Measurements from ENCODE around the gene OR52N5. TPM values are rescaled to one million over a fixed set of nuclear protein-coding genes. Genes with fewer than 3 reads are reported as not detected.

OR52N5 gene
- polyA plus RNA-seq, 1 experiment, result not detected

- CTCF ChIA-PET, result interaction anchor here (0.5 to 2.3 kb wide), 5 partner anchors 13 to 333 kb away, joined by 3 to 11 read pairs (median 4); no protein-coding TSS in a partner anchor
- no peak for DNase-seq (ENCODE audit: low read depth)
- no peak for TF ChIP-seq CTCF (IDR thresholded peaks at IDR 0.05; ENCODE audit: insufficient read depth, low read depth, low read length)
- POLR2A ChIA-PET, result no interaction called here
- Histone ChIP-seq H3K4me3 (ENCODE audit: low read depth, low read length) (peak overlapping the region; percentile 39), H3K36me3 (ENCODE audit: control insufficient read depth, insufficient read depth, low read length) (no peaks in the 10 kb centered on the region), H3K27me3 (ENCODE audit: control insufficient read depth, insufficient read depth, low read length) (peaks cover 4% of the 10 kb centered on the region; the same call in 1 of the 2 replicates)
Measured at GRCh38 chr11:5809122-5809519, 26.0 kb upstream of the OR52N5 start.

GRCh38 chr11:5808500-5809121, 25.5 kb upstream of the OR52N5 start, which contains the start of gene OR52N2:
TSS of gene OR52N2 (plus strand) at chr11:5808924. CDS start at chr11:5820336, 11,412 bp downstream.
- POLR2A ChIA-PET, result no interaction called here
- peak within 1 kb of the TSS; percentile 39 for H3K4me3 ChIP-seq (ENCODE audit: low read depth, low read length)
- TF ChIP-seq CTCF (IDR thresholded peaks at IDR 0.05; ENCODE audit: insufficient read depth, low read depth, low read length), result peak; percentile 84
- peaks cover 4% of the 10 kb centered on the region; the same call in 1 of the 2 replicates for H3K27me3 ChIP-seq (ENCODE audit: control insufficient read depth, insufficient read depth, low read length)
- no peak for DNase-seq (ENCODE audit: low read depth)
- H3K36me3 ChIP-seq (ENCODE audit: control insufficient read depth, insufficient read depth, low read length), result no peaks in the 10 kb centered on the region
- CTCF ChIA-PET, result interaction anchor here (1.1 to 2.3 kb wide), 3 partner anchors 14 to 332 kb away, joined by 3 to 11 read pairs (median 7); no protein-coding TSS in a partner anchor

GRCh38 chr11:5807580-5807979, 24.4 kb upstream of the OR52N5 start:
- no peak for TF ChIP-seq CTCF (IDR thresholded peaks at IDR 0.05; ENCODE audit: insufficient read depth, low read depth, low read length)
- DNase-seq (ENCODE audit: low read depth), result no peak
- CTCF ChIA-PET, result interaction anchor here (0.6 to 1.5 kb wide), 2 partner anchors 11 to 331 kb away, joined by 4 to 14 read pairs; no protein-coding TSS in a partner anchor
- Histone ChIP-seq H3K27me3 (ENCODE audit: control insufficient read depth, insufficient read depth, low read length) (peaks cover 4% of the 10 kb centered on the region; the same call in 1 of the 2 replicates), H3K4me3 (ENCODE audit: low read depth, low read length) (no peak overlapping the region), H3K36me3 (ENCODE audit: control insufficient read depth, insufficient read depth, low read length) (no peaks in the 10 kb centered on the region)
- POLR2A ChIA-PET, result no interaction called here

- DNase-seq (ENCODE audit: low read depth), result no peak
- TF ChIP-seq CTCF (IDR thresholded peaks at IDR 0.05; ENCODE audit: insufficient read depth, low read depth, low read length), result no peak
- Histone ChIP-seq H3K36me3 (ENCODE audit: control insufficient read depth, insufficient read depth, low read length) (no peaks in the 10 kb centered on the region), H3K4me3 (ENCODE audit: low read depth, low read length) (no peak overlapping the region), H3K27me3 (ENCODE audit: control insufficient read depth, insufficient read depth, low read length) (peaks cover 4% of the 10 kb centered on the region; the same call in 1 of the 2 replicates)
- POLR2A ChIA-PET, result no interaction called here
- CTCF ChIA-PET, result interaction anchor here (2.5 kb wide), 1 partner anchor 328 kb away, joined by 11 read pairs; no protein-coding TSS in a partner anchor
Measured at GRCh38 chr11:5803982-5804381, 20.8 kb upstream of the OR52N5 start.

GRCh38 chr11:5796541-5796940, 13.4 kb upstream of the OR52N5 start:
- no peaks in the 10 kb centered on the region for H3K27me3 ChIP-seq (ENCODE audit: control insufficient read depth, insufficient read depth, low read length)
- CTCF ChIA-PET, result interaction anchor here (0.6 to 1.1 kb wide), 2 partner anchors 11 to 13 kb away, joined by 4 read pairs; no protein-coding TSS in a partner anchor
- POLR2A ChIA-PET, result interaction anchor here (1.0 kb wide), 1 partner anchor 200 kb away, joined by 7 read pairs; no protein-coding TSS in a partner anchor
- H3K4me3 ChIP-seq (ENCODE audit: low read depth, low read length), result no peak overlapping the region
- no peak for TF ChIP-seq CTCF (IDR thresholded peaks at IDR 0.05; ENCODE audit: insufficient read depth, low read depth, low read length)
- no peak for DNase-seq (ENCODE audit: low read depth)
- H3K36me3 ChIP-seq (ENCODE audit: control insufficient read depth, insufficient read depth, low read length), result no peaks in the 10 kb centered on the region
